Measurements from ENCODE around the gene ANKS1A. TPM values are rescaled to one million over a fixed set of nuclear protein-coding genes. Genes with fewer than 3 reads are reported as not detected.

ANKS1A gene
- total and polyA plus RNA-seq, 2 experiments from 2014 or later, result 17.5 to 25.4 TPM

- Histone ChIP-seq H3K9me3 (ENCODE audit: low read depth) (no peaks in the 10 kb centered on the region), H3K36me3 (replicated peaks; ENCODE audit: insufficient read depth, low read depth) (no peaks in the 10 kb centered on the region), H3K79me2 (no peaks in the 10 kb centered on the region), H3K27me3 (no peaks in the 10 kb centered on the region), H3K4me1 (ENCODE audit: insufficient read depth) (no peaks in the 10 kb centered on the region), H4K20me1 (ENCODE audit: insufficient read depth, poor library complexity, severe bottlenecking) (no peaks in the 10 kb centered on the region), H3K27ac (no peak overlapping the region), H2AFZ (no peak overlapping the region), H3K9me2 (replicated peaks; ENCODE audit: insufficient read depth) (no peaks in the 10 kb centered on the region), H3K4me2 (no peak overlapping the region), H3K4me3 (no peak overlapping the region)
- no peak for DNase-seq (ENCODE audit: low spot score)
- 87% methylated on average over 7 of the region's 7 CpGs for WGBS (ENCODE audit: low lambda C conversion rate, missing lambda C conversion rate)
- no peak for TF ChIP-seq EZH2 (IDR thresholded peaks at IDR 0.05; ENCODE audit: borderline replicate concordance)
- TF ChIP-seq EZH2phosphoT487 (IDR thresholded peaks at IDR 0.05; ENCODE audit: low read depth, severe bottlenecking, unreplicated experiment), result no peak
- TF ChIP-seq, protein P1, sequence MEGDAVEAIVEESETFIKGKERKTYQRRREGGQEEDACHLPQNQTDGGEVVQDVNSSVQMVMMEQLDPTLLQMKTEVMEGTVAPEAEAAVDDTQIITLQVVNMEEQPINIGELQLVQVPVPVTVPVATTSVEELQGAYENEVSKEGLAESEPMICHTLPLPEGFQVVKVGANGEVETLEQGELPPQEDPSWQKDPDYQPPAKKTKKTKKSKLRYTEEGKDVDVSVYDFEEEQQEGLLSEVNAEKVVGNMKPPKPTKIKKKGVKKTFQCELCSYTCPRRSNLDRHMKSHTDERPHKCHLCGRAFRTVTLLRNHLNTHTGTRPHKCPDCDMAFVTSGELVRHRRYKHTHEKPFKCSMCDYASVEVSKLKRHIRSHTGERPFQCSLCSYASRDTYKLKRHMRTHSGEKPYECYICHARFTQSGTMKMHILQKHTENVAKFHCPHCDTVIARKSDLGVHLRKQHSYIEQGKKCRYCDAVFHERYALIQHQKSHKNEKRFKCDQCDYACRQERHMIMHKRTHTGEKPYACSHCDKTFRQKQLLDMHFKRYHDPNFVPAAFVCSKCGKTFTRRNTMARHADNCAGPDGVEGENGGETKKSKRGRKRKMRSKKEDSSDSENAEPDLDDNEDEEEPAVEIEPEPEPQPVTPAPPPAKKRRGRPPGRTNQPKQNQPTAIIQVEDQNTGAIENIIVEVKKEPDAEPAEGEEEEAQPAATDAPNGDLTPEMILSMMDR (IDR thresholded peaks at IDR 0.05; ENCODE audit: poor library complexity), result no peak
Measured at GRCh38 chr6:34981951-34982350, 92.9 kb downstream of the ANKS1A start.

DNA sequence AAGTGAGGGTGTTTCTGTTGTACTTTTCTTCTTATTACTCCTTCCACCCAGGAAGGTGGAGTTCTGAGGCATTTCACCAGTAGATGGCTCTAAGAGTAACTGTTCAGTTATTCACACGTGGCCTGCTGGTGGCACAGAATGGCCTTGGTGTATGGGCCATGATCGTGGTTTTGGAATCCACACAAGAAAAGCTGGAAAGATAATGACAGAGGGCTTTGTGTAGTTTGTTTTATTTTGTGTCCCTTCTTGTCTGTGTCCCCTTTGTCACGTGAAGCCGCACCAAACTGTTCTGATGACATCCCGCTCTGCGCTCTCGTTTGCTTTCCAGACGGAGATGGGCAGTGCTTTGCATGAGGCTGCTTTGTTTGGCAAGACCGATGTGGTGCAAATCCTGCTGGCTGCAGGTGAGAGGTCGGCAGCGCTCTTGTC, 93.4 kb downstream of the ANKS1A start:
- 86% methylated on average over 11 of the region's 11 CpGs for WGBS (ENCODE audit: low lambda C conversion rate, missing lambda C conversion rate)
- H3K27ac ChIP-seq, result no peak overlapping the region
- peak; percentile 27 for DNase-seq (ENCODE audit: low spot score)

DNA sequence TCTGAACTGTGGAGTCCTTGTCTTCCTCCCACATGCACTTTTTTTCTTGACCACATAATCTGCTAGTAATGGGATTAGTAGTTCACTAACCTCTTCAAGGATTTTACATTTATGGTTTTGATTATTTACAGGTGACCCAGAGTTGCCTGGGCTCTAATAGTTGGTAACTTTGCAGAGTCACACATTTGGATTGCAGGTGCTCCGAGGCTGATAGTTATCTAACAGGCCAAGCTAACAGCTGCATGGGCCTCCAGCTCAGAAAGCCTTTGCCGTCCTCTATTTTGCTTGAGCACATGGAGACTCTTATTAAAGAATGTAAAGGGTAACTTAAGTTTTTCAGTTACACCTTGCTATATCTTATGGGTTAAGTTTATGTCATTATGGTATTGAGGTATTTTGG, 95.4 kb downstream of the ANKS1A start:
- Histone ChIP-seq H3K4me3 (no peak overlapping the region), H3K79me2 (no peaks in the 10 kb centered on the region), H3K4me1 (ENCODE audit: insufficient read depth) (no peaks in the 10 kb centered on the region), H3K9me3 (ENCODE audit: low read depth) (no peaks in the 10 kb centered on the region), H3K36me3 (replicated peaks; ENCODE audit: insufficient read depth, low read depth) (no peaks in the 10 kb centered on the region), H3K9me2 (replicated peaks; ENCODE audit: insufficient read depth) (no peaks in the 10 kb centered on the region), H4K20me1 (ENCODE audit: insufficient read depth, poor library complexity, severe bottlenecking) (no peaks in the 10 kb centered on the region), H3K27ac (no peak overlapping the region), H2AFZ (no peak overlapping the region), H3K4me2 (no peak overlapping the region), H3K27me3 (no peaks in the 10 kb centered on the region)
- 73% methylated on average over 2 of the region's 2 CpGs for WGBS (ENCODE audit: low lambda C conversion rate, missing lambda C conversion rate)
- no peak for TF ChIP-seq EZH2phosphoT487 (IDR thresholded peaks at IDR 0.05; ENCODE audit: low read depth, severe bottlenecking, unreplicated experiment)
- no peak for TF ChIP-seq EZH2 (IDR thresholded peaks at IDR 0.05; ENCODE audit: borderline replicate concordance)
- TF ChIP-seq, protein P1 (IDR thresholded peaks at IDR 0.05; ENCODE audit: poor library complexity), result no peak
- no peak for DNase-seq (ENCODE audit: low spot score)

More for the DNA sequence above, 93.4 kb downstream of the ANKS1A start:
- Histone ChIP-seq H3K4me3 (no peak overlapping the region), H3K4me1 (ENCODE audit: insufficient read depth) (no peaks in the 10 kb centered on the region), H3K9me2 (replicated peaks; ENCODE audit: insufficient read depth) (no peaks in the 10 kb centered on the region), H3K79me2 (no peaks in the 10 kb centered on the region), H3K9me3 (ENCODE audit: low read depth) (no peaks in the 10 kb centered on the region), H4K20me1 (ENCODE audit: insufficient read depth, poor library complexity, severe bottlenecking) (no peaks in the 10 kb centered on the region), H3K36me3 (replicated peaks; ENCODE audit: insufficient read depth, low read depth) (no peaks in the 10 kb centered on the region), H3K27me3 (no peaks in the 10 kb centered on the region), H2AFZ (no peak overlapping the region), H3K4me2 (no peak overlapping the region)
- no peak for TF ChIP-seq EZH2phosphoT487 (IDR thresholded peaks at IDR 0.05; ENCODE audit: low read depth, severe bottlenecking, unreplicated experiment)
- no peak for TF ChIP-seq EZH2 (IDR thresholded peaks at IDR 0.05; ENCODE audit: borderline replicate concordance)
- TF ChIP-seq, protein P1 (IDR thresholded peaks at IDR 0.05; ENCODE audit: poor library complexity), result peak; percentile 39

- Histone ChIP-seq H3K27ac (no peak overlapping the region), H3K27me3 (no peaks in the 10 kb centered on the region), H3K9me3 (ENCODE audit: low read depth) (no peaks in the 10 kb centered on the region), H3K36me3 (replicated peaks; ENCODE audit: insufficient read depth, low read depth) (no peaks in the 10 kb centered on the region), H3K4me3 (no peak overlapping the region), H2AFZ (no peak overlapping the region), H3K9me2 (replicated peaks; ENCODE audit: insufficient read depth) (no peaks in the 10 kb centered on the region), H3K4me1 (ENCODE audit: insufficient read depth) (no peaks in the 10 kb centered on the region), H3K79me2 (no peaks in the 10 kb centered on the region), H4K20me1 (ENCODE audit: insufficient read depth, poor library complexity, severe bottlenecking) (no peaks in the 10 kb centered on the region), H3K4me2 (no peak overlapping the region)
- DNase-seq (ENCODE audit: low spot score), result no peak
- 92% methylated on average over 4 of the region's 4 CpGs for WGBS (ENCODE audit: low lambda C conversion rate, missing lambda C conversion rate)
- TF ChIP-seq, protein P1 (IDR thresholded peaks at IDR 0.05; ENCODE audit: poor library complexity), result no peak
- TF ChIP-seq EZH2phosphoT487 (IDR thresholded peaks at IDR 0.05; ENCODE audit: low read depth, severe bottlenecking, unreplicated experiment) (no peak), EZH2 (IDR thresholded peaks at IDR 0.05; ENCODE audit: borderline replicate concordance) (no peak)
Measured at GRCh38 chr6:34985236-34985635, 96.2 kb downstream of the ANKS1A start.

Data from hepatocyte (in vitro differentiated cells).